B cell (primary cell): ENCODE data around the gene VWA3B. TPM values are rescaled to one million over a fixed set of nuclear protein-coding genes. Genes with fewer than 3 reads are reported as not detected.

ENCODE experiments used
- ATAC-seq: fragments of 200-7000 bp; cut with Tn5 transposase; one replicate; pipeline ENCODE4 v1.10.0; 2021; ENCODE audit warnings: low read depth, mild to moderate bottlenecking, moderate number of reproducible peaks, moderate library complexity
- CTCF ChIA-PET: fragments of 350-600 bp; sonication (Branson Sonifier 250); formaldehyde crosslinking; loops from one replicate; lab custom pipeline; 2021; ENCODE audit warnings: antibody characterized with exemption, inconsistent platforms; lab: Charles Lee
- POLR2A ChIA-PET: fragments of 350-600 bp; sonication (Branson Sonifier 250); formaldehyde crosslinking; loops from one replicate; lab custom pipeline; 2021; ENCODE audit warnings: antibody characterized with exemption; lab: Charles Lee
- DNase-seq: peaks from one replicate; pipeline ENCODE4 v3.0.0; 2013
- H2AFZ ChIP-seq: 2 replicates; pipeline ENCODE4 v1.6.1; 2012; ENCODE audit warnings: mild to moderate bottlenecking, low read depth, low read length; ENCODE audit not compliant: insufficient read depth, poor library complexity, severe bottlenecking
- H3K27ac ChIP-seq, 2 donors: 1 replicate in 1 of 2; 2 replicates in 1 of 2; pipeline ENCODE4 v1.5.1; 2012 to 2013; ENCODE audit warnings: low read length in 2 of 2, mild to moderate bottlenecking in 2 of 2, moderate library complexity in 1 of 2
- H3K27me3 ChIP-seq, 4 experiments: fragments of 200-600 bp in 1 of 4; sonication (generic) in 1 of 4; replicated peaks in 1 of 4; 1 replicate in 2 of 4; 2 replicates in 2 of 4; pipeline versions ENCODE4 v1.6.1 to v1.7.0; 2013 to 2016; ENCODE audit warnings: low read length in 3 of 4, mild to moderate bottlenecking in 2 of 4, mixed read lengths in 1 of 4, moderate library complexity in 1 of 4; ENCODE audit not compliant: insufficient read depth in 4 of 4, control insufficient read depth in 3 of 4; ENCODE audit errors: control extremely low read depth in 1 of 4
- H3K36me3 ChIP-seq, 2 experiments: replicated peaks in 1 of 2; 1 replicate in 1 of 2; 2 replicates in 1 of 2; pipeline versions ENCODE4 v1.6.1 to v1.7.1; 2013; ENCODE audit warnings: low read length in 1 of 2; ENCODE audit not compliant: insufficient read depth in 2 of 2, control insufficient read depth in 1 of 2; ENCODE audit errors: control extremely low read depth in 1 of 2, extremely low read depth in 1 of 2
- H3K4me1 ChIP-seq, 2 donors: fragments of 200-600 bp in 1 of 2; sonication (generic) in 1 of 2; 1 replicate in 1 of 2; 2 replicates in 1 of 2; pipeline versions ENCODE4 v1.5.1 to v1.6.1; 2013 to 2017; ENCODE audit warnings: low read length in 2 of 2; ENCODE audit not compliant: control insufficient read depth in 2 of 2, insufficient read depth in 2 of 2
- H3K4me2 ChIP-seq: replicated peaks from 2 replicates; pipeline ENCODE3; 2012; ENCODE audit warnings: mild to moderate bottlenecking, low read depth, low read length; ENCODE audit not compliant: poor library complexity, severe bottlenecking
- H3K4me3 ChIP-seq, 5 experiments: fragments of 200-600 bp in 1 of 5; sonication (generic) in 1 of 5; 1 replicate in 3 of 5; 2 replicates in 2 of 5; pipeline versions ENCODE4 v1.5.1 to v1.7.0; 2011 to 2016; ENCODE audit warnings: low read length in 4 of 5, mild to moderate bottlenecking in 4 of 5, low read depth in 2 of 5, control low read depth in 1 of 5, moderate library complexity in 1 of 5; ENCODE audit not compliant: insufficient read depth in 1 of 5; ENCODE audit errors: control extremely low read depth in 1 of 5, extremely low read depth in 1 of 5
- H3K79me2 ChIP-seq: fragments of 200-600 bp; sonication (generic); one replicate; pipeline ENCODE4 v1.6.0; 2016; ENCODE audit warnings: low read length; ENCODE audit not compliant: control insufficient read depth, insufficient read depth
- H3K9ac ChIP-seq: fragments of 200-600 bp; sonication (generic); 2 replicates; pipeline ENCODE4 v1.6.1; 2017; ENCODE audit warnings: mild to moderate bottlenecking, low read length, moderate library complexity
- H3K9me3 ChIP-seq, 3 donors: one replicate each; pipeline versions ENCODE4 v1.6.1 to v1.7.1; 2013; ENCODE audit warnings: low read length in 2 of 3; ENCODE audit not compliant: control insufficient read depth in 2 of 3, insufficient read depth in 1 of 3; ENCODE audit errors: control extremely low read depth in 1 of 3
- H4K20me1 ChIP-seq: 2 replicates; pipeline ENCODE4 v1.6.0; 2012; ENCODE audit warnings: mild to moderate bottlenecking, low read length; ENCODE audit not compliant: insufficient read depth, control insufficient read depth, poor library complexity, severe bottlenecking
- H3K27ac Mint-ChIP-seq: one replicate; pipeline ENCODE4 v1.8.0; 2021; ENCODE audit warnings: mixed read lengths
- H3K27me3 Mint-ChIP-seq: one replicate; pipeline ENCODE4 v1.8.0; 2021; ENCODE audit warnings: mixed read lengths
- H3K4me1 Mint-ChIP-seq: one replicate; pipeline ENCODE4 v1.8.0; 2021; ENCODE audit warnings: mixed read lengths
- H3K4me3 Mint-ChIP-seq: one replicate; pipeline ENCODE4 v1.8.0; 2021; ENCODE audit warnings: mixed read lengths
- H3K9me3 Mint-ChIP-seq: one replicate; pipeline ENCODE4 v1.8.0; 2022; ENCODE audit warnings: mixed read lengths; ENCODE audit not compliant: insufficient read depth
- CTCF ChIP-seq: fragments of 200-600 bp; IDR thresholded peaks from one replicate; pipeline ENCODE4 v1.8.0; 2022; ENCODE audit warnings: antibody characterized with exemption, mild to moderate bottlenecking
- EZH2 ChIP-seq: IDR thresholded peaks from 2 replicates; pipeline ENCODE4 v1.6.1; 2012; ENCODE audit warnings: borderline replicate concordance, low read depth, mild to moderate bottlenecking, moderate library complexity, low read length; ENCODE audit not compliant: insufficient read depth, poor library complexity, severe bottlenecking
- WGBS: methylation state at CpG from one replicate; pipeline ENCODE4 v1.1.5; 2013; ENCODE audit warnings: missing lambda C conversion rate; ENCODE audit not compliant: insufficient coverage; 5-methylcytosine and 5-hydroxymethylcytosine counted together
- intact Hi-C: fragments of 100-400 bp; cut with micrococcal nuclease; formaldehyde crosslinking; loops from one replicate; pipeline ENCODE4 v1.10.0; 2022
- polyA plus RNA-seq: library from polyadenylated mRNA; depleted of rRNA; stranded (reverse); fragments of >200 nt; gene quantifications from 2 replicates; pipeline ENCODE4 v1.2.3, GENCODE V29; 2012
- total RNA-seq, 2 donors: library from RNA; stranded (reverse); fragments of 120-200 nt in 1 of 2; gene quantifications; 1 replicate in 1 of 2; 2 replicates in 1 of 2; pipeline versions ENCODE4 v1.2.3 to v1.2.4, GENCODE V29; 2013 to 2022

The VWA3B gene
- total and polyA plus RNA-seq, 2 donors (not counting 1 experiment from before 2014, with no cell fraction given): not detected

DNA sequence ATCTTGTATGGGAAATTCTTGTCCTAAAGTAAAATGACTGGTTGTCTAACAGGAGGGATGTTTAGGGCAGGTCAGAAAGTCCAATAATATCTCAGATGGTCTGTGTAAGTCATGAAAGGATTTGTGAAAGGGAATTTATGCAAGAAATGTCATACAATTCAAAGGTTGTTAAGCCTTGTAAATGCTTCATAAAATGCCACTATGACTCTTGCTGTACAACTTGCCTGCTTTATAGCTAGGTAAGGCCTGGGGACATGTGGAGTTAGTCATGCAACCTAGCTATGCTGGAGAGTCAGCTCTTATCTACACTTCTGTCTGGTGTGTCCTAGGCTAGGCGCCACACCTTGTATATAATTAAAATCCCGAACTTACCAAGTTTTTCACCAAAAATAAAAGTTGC lies 36.9 kb upstream of the VWA3B start:
- TF ChIP-seq EZH2 (no peak), CTCF (no peak)
- ATAC-seq (no peak), DNase-seq (no peak)
- Histone ChIP-seq H4K20me1 (no peaks in the 10 kb centered on the region), H3K79me2 (no peaks in the 10 kb centered on the region), H3K27ac (no peak overlapping the region), H2AFZ (no peak overlapping the region), H3K4me3 (no peak overlapping the region), H3K27me3 (no peaks in the 10 kb centered on the region), H3K9ac (no peak overlapping the region), H3K9me3 (peaks cover 2 to 8% (median 6%) of the 10 kb centered on the region in 3 donors), H3K36me3 (no peaks in the 10 kb centered on the region), H3K4me1 (no peaks in the 10 kb centered on the region), H3K4me2 (no peak overlapping the region)
- ChIA-PET CTCF (no interaction called here), POLR2A (no interaction called here)
- Mint-ChIP-seq H3K4me3 (no peak overlapping the region), H3K4me1 (no peaks in the 10 kb centered on the region), H3K9me3 (peaks cover 4% of the 10 kb centered on the region), H3K27me3 (no peaks in the 10 kb centered on the region), H3K27ac (no peak overlapping the region)
- WGBS: no CpG with 5 or more reads among the region's 2 CpGs
- intact Hi-C loops: no loop called here

DNA sequence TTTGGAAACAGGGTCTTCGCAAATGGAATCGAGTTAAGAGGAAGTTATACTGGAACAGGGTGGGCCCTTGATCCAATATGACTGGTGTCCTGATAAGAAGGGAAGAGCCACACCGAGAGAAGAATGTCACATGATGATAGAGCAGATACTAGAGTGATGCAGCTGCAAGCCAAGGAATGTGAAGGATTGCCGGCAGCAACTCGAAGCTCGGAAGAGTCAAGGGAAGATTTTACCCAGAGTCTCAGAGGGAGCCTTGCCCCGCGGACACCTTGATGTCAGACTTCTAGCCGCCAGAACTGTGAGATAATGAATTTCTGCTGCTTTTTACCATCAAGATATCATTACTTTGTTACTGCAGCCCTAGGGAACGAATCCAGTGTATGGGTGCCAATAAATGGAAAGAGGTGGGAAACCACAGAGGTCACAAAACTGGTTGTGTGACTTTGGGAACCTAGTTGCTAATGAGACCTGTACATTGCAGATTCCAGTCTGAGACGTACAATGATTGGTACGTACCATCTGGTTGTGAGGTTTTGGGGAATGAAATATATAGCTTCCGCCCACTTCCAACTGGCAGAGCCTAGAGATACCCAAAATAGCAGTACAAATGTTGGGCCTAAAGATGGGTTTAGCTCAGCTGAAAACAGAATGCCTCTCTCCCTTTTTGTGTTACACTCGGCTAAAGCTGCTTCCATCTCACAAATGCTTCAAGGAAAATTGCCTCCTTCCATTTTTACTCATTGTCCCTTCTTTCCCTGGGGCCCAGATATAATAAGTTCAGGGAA lies 28.6 kb upstream of the VWA3B start:
- H3K27me3 ChIP-seq: no peaks in the 10 kb centered on the region
- CTCF ChIA-PET: interaction anchor here (1.4 kb wide), 1 partner anchor 251 kb away, joined by 3 read pairs; no protein-coding TSS in a partner anchor

More for the DNA sequence above, 28.6 kb upstream of the VWA3B start:
- Mint-ChIP-seq H3K4me3 (no peak overlapping the region), H3K27me3 (no peaks in the 10 kb centered on the region), H3K4me1 (no peaks in the 10 kb centered on the region), H3K9me3 (no peaks in the 10 kb centered on the region), H3K27ac (no peak overlapping the region)
- POLR2A ChIA-PET: no interaction called here
- Histone ChIP-seq H3K27ac (no peak overlapping the region), H3K4me2 (no peak overlapping the region), H3K4me1 (no peaks in the 10 kb centered on the region), H3K9me3 (no peaks in the 10 kb centered on the region), H3K4me3 (no peak overlapping the region), H3K79me2 (no peaks in the 10 kb centered on the region), H4K20me1 (no peaks in the 10 kb centered on the region), H3K9ac (no peak overlapping the region), H2AFZ (no peak overlapping the region), H3K36me3 (no peaks in the 10 kb centered on the region)
- TF ChIP-seq CTCF: no peak
- no peak for TF ChIP-seq EZH2
- intact Hi-C loops: no loop called here
- DNase-seq (no peak), ATAC-seq (no peak)
- WGBS: 97% methylated on average over 13 of the region's 14 CpGs
